HG02759 (cell line): ENCODE measurements around the gene LANCL2.
"Not testable (repeated sequence)": the region's sequence is repeated elsewhere in the genome, so short reads cannot be mapped to it uniquely, and the experiment has no call there.

Experiments used
- ATAC-seq: cut with Tn5 transposase; IDR thresholded peaks from one replicate; pipeline ENCODE4 v1.9.1; 2021; ENCODE audit warnings: mild to moderate bottlenecking, moderate library complexity; ENCODE audit not compliant: unreplicated experiment

The LANCL2 gene, protein sequence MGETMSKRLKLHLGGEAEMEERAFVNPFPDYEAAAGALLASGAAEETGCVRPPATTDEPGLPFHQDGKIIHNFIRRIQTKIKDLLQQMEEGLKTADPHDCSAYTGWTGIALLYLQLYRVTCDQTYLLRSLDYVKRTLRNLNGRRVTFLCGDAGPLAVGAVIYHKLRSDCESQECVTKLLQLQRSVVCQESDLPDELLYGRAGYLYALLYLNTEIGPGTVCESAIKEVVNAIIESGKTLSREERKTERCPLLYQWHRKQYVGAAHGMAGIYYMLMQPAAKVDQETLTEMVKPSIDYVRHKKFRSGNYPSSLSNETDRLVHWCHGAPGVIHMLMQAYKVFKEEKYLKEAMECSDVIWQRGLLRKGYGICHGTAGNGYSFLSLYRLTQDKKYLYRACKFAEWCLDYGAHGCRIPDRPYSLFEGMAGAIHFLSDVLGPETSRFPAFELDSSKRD

DNA sequence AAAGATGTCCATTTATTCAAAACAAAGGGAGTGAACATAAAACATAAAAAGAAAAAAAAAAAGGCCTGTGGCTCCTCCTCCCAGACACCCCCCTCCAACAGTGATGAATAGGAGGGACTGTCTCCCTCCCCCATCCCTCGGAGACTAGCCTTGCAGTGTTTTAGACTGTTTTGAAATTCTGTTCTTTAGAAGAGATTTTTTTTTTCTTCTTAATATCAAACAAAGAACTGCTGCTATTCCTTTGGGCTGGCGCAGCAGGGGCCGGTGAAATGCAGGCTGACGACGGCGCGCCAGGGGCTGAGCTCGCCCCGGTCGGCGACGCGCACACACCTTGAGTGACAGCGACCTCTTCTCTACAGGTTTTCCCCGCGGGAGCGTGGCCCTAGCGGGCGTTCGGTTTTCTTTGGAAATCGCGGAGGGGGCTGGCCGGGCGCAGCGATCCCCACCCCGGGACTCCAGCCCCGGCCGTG is at the start of gene LANCL2:
Gene LANCL2, plus strand, starts transcription at position 133 of the 470 bp plus-strand sequence. CDS start 689 bp downstream, outside the sequence.
- ATAC-seq, result peak; percentile 36

DNA sequence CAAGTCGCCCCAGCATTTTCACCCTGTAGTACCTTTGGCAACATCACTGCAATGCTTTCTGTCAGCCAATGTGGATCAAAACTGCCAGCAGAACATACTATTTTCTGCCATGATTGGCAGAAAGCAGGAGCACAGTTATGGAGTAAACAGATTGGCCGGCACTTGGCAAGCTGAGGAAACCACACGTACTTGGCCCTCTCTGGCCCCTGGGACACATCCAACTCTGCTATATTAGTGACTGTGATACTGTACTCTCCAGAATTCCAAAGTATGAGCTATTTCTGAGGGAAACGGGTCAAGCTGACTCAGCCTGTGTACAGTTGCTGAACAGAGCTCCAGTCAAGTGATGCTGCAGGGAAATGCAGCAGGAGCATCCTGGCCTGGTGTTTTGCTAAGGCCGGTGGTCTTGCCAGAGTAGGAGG is 39.8 kb upstream of the LANCL2 start:
- ATAC-seq, result no peak

DNA sequence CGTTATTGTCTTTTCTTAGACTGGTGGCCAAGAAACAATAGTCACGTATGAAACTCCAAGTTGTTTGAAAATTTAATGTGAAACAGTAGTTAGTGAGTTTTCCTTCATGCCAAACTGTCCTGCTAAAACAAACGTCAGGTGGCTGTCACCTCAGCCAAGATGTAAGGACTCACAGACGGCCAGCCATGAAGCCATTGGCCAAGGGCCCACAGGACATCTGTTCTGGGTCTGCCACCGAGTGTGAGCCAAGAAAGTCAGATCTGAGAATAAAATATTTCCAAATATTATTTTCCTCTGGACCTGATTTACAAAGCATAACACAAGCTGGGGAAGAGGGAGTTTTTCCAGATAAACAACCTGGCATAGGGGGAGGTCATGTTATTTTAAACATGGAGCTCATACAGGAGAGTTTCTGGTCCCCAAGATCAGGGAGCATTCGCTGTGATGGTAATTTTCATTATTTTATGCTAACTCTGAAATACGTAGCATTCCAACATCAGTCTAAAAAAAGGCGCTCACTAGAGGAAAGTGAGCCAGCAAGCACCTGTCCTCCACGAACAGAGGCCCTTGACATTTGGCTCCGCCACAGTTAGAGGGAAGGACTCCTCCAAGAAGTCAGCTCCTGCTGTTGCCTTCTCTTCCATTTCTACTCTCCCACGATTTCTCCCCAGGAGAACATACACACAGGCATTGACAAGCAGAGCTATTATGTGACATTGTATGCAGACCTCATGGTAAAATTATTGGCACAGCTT is 38.9 kb upstream of the LANCL2 start:
- ATAC-seq, result no peak

DNA sequence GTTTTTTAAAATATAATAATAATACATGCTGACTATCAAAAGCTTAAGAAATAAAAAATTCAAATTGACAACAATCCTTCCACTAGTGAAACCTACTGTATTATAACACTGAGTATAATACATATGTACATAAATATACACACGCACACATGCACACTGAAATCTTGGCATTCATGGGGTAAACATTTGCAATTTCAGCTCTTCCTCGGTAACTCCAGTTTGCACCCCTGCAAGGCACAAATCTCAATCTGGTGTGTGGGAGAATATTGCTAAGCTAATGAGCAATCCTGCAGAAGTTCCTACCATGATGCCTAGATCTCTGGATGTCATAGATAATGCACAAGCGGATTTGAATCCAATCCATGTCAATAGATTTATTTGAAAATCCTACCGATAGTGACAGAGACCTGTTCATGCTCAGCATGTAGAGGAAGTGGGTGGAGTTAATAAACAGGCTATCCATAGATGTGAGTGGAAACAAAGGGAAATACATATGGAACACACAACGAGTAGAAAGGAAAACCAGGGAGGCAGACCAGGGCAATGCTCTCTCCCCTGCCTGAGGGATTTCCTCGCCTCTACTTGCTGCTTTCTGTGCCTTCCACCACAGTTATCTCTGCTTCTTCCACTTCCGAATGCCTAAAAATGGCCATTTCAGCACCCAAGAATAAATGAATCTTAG is 38.1 kb upstream of the LANCL2 start:
- no peak for ATAC-seq

DNA sequence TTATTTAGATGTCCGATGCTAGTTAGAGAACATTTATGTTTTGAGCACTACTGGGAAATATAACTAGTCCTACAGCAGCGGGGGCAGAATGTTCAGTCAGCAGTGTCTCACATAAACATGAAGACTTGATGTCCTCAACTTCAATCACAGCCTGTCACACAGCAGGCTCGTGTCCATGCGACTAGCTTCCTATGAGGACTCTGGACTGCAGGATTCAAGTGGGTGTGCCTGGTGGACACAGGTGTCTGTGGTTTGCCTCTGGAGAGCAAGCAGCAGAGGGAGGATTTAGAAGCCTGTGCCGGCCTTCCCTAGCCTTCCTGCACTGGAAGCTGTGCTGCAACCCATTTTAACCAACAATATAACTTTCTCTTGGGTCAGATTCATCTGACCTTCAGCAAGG is 30.0 kb upstream of the LANCL2 start:
- no peak for ATAC-seq

DNA sequence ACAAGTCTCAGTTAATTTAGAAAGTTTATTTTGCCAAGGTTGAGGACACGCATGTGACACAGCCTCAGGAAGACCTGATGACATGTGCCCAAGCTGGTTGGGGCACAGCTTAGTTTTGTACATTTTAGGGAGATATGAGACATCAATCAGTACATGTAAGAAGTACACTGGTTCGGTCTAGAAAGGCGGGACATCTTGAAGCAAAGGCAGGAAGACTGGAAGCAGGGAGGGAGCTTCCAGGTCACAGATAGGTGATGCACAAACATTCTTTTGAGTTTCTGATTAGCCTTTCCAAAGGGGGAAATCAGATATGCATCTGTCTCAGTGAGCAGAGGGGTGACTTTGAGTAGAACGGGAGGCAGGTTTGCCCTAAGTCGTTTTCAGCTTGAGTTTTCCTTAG is 29.4 kb upstream of the LANCL2 start:
- ATAC-seq, result no peak

DNA sequence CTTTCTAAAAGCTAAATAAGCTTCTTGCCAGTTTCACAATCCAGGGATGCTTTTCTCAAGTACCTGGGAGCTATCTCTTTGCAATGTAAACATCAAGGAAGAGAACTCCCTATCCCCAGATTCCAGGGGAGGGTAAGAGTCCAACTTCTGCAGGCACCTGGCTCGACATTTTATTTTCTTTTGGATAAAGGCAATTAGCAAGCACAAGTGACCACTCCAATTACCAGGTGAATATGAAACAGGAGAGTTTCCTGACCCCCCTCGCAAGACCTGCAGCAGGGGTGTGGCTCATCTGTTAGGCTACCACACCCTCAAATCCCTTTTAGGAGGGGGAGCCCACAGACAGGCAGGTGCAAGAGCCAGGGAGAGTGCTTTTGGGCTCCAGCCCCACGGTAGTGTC is 28.6 kb upstream of the LANCL2 start:
- ATAC-seq, result no peak

DNA sequence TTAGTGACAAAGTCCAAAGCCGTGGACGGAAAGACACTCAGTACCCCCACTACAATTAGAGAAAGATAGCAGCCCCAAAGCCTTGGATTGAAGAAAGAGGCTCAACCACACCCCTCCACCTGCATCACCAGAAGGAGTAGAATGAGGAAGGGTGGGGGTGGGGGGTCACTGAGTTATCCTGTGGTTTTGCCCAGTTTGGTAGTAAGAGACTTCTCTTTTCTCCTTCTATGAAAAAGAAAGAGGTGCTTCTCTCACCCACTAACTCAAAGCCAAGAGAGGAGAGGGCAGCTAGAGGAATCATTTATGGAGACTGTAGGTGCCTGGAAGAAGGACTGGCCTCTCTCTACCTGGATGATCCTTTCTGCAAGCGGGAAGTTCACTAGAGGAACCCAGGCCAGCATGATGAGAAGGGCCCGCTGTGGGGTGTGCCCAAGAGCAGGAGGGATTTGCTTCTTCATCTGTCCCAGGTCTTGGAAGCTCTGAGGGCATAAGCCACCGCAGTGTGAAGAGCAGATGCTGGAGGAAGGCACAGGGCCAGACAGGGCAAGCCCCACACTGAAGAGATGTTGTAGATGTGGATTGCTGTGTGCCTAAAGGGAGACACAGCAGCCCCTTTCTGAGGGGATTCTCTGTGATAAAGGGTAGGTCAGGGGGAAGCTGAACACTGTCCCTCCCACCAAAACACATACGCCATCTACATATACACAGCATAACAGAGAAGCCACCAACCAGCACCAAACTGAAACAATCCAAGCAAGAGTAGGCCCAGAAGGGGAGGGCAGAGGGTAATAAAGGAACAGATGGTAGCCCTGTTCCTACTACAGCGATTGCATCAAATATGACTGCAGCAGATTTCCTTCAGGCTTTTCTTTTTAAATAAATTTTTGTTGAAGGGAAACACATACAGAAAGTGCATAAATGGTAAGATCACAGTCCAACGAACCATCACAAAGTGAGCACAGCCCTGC is 25.8 kb upstream of the LANCL2 start:
- ATAC-seq, result no peak

DNA sequence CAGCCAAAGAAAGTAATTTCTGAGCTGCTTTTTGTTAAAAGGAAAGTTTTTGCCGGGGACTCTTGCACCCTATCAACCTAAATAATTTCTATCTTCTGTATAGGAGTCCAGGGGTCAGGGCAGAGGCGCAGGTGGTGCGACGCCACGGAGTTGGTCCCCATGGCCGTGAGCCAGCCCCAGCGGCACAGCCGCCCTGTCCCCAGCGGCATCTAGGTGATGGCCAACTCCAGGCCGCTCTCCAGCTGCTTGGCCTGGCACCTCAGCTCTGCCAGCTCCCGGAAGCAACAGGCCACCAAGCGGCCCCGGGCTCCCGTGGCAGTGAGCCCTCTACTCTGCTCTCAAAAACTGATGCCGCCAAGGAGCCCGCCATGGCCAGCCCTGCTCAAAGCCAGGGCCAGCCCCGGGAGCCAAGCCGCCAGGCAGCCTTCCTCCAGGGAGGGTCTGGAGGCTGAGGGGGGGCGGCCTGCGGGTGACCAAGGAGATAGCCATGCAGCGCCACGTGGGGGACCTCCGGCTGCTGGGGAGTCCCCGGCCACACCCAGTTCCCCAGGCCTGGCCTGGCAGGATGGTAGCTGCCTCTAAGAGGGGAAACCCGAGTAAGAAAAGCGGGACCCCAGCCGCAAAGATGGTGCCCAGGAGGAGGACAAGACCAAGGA is 22.8 kb upstream of the LANCL2 start:
- no peak for ATAC-seq

DNA sequence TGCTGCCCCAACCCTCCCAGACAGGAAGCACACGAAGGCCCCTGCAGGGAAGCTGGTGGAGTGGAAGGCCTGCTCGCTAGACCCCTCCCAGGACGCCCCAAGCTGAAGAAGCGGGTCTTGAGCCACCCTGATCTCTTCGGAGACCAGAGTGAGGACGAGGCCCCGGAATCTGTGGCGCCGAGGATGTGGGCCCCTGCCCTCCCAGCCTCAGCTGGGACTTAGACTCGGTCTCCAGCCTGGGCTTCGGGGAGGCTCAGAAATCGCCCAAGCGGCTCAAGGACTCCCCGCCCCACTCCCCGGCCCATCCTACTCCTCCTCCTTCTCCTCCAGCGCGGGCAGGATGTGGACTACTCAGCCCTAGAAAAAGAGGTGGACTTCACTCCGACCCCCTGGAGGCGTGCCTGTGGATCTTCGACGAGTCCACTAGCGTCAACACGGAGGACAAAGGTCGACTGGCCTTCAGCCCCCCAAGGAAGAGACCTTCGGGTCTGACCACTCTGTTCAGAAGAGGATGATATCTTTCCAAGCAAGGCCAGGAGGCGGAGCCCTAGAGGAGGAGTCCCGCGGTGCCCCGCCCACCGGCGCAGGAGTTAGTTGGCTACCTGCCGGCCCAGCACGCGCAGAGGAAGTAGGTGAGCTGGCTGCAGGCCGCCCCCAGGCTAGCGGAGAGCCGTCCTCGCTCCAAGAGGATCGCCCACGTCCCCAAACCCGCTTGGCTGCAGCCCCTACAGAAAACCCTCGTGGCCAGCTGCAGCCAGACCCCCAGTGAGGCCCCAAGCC is 21.9 kb upstream of the LANCL2 start:
- no peak for ATAC-seq

DNA sequence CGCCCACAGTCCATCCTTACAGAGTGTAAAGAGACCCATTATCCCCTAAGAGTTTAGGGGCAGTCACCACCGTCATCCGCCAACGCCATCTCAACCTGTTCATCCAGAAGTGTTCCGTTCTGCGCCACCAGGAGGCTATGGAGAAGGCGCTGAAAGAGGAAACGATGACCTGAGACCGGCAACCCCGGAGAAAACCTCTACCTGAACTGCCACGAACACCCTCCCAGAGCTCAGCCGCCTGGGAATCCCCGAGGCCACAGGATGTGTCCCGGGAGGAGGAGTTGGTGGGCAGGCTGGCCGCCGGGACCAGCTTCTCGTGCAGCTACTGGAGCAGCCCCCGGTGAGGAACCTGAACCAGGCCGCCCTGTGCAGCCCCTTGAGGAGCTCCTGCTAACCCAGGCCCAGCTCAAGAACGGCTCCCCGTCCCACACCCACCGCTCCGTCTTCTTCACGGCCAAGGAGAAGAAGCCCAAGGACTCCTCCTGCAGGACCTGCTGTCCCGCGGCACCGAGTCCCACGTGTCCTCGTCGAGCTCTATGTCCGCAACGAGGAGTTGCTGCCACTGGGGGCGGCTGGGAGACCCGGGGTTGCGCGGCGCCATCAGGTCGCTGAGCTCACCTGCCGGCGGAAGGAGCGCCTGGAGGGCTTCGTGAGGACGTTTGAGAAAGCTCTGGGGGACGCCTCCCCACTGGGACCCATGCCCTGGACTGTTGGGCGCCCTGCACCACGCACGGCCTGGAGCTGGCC is 21.1 kb upstream of the LANCL2 start:
- no peak for ATAC-seq

DNA sequence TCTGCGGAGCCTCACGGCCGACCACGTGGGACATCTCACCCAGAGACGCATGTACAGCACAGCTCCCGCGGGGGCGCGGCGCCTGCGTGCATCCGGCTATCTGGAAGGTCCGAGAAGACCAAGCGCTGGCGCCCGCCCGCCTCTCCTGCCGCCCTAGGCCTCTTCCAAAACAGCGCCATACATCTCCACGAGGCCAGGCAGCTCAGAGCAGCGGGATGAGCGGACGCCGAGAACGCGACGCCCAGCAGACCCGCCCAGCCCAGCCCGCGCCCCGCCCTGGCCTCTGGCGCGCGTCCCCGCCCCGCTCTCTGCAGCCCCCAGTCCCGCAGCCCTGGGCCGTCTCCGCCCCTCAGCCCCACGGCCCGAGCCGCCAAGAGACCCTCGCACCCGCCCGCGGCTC is 20.3 kb upstream of the LANCL2 start:
- ATAC-seq, result no peak

DNA sequence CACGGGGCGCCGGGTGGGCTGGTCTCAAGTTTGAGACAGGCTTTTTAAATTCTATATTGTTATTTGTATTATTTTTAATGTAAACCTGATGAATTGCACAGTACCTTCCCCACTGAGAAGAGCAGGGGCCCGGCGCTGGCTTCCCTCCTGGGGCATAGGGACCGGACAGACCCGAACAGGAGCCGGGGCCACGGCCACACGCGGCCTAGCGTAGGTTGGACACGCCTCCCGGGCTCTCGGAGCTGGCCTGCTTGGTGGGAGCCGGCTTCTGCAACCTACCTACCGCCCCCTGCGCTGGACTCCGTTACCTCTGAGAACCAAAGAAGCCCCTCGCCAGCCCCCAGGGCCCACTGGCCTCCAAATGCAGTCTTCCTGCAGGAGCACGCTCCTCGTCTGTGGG is 19.8 kb upstream of the LANCL2 start:
- ATAC-seq, result no peak

DNA sequence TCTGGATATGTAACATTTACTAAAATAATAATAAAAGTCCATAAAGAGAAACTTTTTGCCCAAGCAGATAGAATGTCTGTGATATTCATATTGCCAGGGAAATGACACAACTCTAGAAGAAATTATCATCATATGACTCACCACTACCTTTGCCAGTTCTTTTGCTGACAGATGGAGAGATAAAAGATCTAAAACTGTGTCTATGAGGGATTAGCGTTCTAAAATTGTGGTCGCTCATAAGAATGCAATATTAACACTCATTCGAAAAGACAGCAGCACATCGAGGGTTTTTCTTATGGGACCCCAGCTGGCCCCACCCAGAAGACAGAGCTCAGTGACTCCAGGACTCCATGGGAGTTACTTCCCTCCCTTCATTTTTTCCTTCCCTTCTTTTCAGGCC is 16.6 kb upstream of the LANCL2 start:
- ATAC-seq, result no peak

DNA sequence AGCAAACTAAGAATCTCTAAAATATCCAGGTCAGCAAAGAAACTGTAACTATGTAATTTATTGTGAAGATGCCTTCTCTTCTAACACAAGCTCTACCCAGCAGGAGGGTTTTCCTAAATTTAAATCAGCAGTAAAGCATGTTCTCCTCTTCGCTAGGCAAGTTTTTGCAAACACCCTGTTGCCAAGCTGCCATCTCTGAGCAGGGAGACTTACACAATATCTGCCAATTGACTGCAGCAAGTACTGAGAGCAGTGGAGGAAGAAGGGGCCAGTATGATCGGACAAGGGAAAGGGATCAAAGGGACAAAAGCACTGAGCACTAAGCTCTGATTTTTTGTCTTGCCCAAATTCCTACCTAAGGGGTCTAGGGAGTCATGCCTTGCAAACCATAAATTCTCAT is 16.0 kb upstream of the LANCL2 start:
- ATAC-seq, result no peak

DNA sequence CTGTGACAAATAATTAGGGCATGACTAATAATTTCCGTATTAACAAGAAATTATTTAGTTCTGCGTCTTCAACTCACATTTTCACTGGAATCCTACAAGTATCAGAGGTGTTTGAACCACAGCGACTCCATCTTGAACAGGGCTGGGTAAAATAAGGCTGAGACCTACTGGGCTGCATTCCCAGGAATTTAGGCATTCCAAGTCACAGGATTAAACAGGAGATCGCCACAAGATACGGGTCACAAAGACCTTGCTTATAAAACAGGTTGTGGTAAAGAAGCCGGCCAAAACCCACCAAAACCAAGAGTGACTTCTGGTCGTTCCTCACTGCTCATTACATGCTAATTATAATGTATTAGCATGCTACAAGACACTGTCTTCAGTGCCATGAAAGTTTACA is 14.9 kb upstream of the LANCL2 start:
- ATAC-seq, result no peak

DNA sequence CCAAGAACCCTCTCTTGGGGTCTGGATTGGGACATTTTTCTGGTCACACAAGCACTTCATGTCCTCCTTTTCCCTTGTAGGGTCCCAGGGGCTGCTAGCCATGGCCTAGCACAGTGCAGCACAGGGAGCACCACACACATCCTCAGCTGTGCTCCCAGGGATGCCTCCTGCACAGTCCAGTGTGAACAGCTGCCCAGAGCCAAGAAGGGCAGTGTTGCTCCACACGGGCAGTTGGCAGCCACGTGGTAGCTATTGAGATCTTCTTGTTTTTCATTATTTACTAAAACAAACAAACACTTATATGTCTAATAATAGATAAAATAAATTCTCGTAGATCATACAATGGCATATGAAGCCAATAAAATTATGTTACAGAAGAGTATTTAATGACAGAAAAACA is 13.9 kb upstream of the LANCL2 start:
- ATAC-seq, result no peak

DNA sequence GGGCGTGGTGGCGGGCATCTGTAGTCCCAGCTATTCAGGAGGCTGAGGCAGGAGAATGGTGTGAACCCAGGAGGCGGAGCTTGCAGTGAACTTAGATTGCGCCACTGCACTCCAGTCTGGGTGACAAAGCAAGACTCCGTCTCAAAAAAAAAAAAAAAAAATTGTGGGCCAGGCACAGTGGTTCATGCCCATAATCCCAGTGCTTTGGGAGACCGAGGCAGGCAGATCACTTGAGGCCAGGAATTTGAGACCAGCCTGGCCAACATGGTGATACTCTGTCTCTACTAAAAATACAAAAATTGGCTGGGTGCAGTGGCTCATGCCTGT is 12.2 kb upstream of the LANCL2 start:
- not testable (repeated sequence) for ATAC-seq

DNA sequence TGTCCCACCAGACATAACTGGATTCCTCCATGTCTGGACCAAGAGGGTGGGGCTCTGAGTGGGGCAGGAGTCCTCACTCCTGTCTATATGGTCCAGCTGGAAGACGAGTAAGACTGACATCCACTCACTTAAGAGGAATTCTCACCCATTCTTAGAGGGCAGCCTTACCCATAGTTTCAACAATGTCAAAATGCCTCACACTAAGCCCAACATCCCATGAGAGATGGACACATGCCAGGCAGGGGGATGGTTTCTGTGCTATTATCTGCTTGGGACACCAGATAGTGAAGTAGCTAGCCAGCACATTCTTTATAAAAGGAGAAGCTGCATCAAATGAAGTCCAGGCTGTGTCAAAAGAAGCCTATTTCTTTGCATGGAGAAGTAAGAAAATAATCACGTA is 4.7 kb upstream of the LANCL2 start:
- ATAC-seq, result no peak
